GM19438 (cell line): ENCODE results near the gene HDAC9.

Source experiments
- ATAC-seq: cut with Tn5 transposase; IDR thresholded peaks from one replicate; pipeline ENCODE4 v1.9.1; 2021; ENCODE audit warnings: low read depth; ENCODE audit not compliant: unreplicated experiment

Gene HDAC9

DNA sequence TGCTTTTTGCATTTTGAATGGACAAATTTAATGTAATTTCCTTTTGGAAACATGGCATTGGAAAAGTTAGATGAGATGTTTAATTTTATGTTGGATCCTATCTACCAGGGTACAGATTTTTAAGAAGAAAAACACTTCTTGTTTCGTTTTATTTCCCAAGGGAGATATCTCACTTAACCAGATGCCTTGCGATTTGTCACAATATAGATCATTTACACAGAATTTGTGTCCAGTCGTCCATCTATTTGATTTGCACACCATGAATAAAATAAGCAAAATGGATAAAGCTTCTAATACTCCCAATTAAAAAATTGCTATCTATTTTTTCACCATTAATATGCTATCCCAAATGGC, 25.7 kb downstream of the HDAC9 start:
- no peak for ATAC-seq

DNA sequence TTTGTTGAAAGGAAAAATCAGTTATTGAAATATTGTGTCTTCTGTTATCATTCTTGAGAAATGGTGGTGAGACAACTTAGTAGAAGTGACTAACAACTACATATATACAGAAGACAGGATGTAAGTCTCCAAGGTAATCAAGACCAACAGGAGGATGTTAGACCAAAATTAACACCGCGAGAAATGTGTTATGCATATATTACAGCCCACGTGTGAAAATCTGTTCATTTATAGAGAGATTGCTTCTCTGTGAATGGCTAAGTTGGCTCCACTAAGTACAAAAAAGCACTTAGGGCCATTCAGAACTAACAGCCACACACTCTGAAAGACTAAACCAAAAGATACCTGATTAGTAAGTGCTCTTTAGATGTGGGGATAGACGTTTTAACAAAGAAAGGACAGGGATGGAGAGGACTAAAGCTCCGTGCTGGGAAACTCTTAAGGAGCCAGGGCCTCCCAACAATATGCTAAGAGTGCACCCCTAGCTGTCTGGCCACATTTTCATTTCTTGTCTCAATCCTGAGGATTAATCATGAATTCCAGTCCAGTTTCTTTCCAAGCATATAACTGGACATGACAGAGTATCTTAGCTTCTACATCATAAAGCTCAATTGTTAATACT, 26.5 kb downstream of the HDAC9 start:
- no peak for ATAC-seq

DNA sequence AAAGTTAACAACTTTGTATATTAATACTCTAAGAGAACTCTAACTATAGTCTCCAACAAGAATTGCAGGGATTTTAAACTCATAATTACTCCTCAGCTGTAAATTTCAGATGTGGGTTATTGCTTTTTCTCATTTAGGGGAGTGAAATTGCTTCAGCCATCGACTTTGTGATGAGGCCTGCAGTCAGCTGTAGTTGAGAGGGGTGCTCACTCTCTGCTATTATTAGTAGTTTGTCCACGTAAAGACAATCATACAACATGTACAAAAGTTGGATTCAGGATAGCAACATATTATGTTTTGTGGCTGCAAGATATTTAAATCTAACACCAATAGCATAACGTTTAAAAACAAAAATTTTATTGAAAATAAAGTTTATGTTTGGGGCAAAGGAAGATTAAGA, 28.7 kb downstream of the HDAC9 start:
- no peak for ATAC-seq

DNA sequence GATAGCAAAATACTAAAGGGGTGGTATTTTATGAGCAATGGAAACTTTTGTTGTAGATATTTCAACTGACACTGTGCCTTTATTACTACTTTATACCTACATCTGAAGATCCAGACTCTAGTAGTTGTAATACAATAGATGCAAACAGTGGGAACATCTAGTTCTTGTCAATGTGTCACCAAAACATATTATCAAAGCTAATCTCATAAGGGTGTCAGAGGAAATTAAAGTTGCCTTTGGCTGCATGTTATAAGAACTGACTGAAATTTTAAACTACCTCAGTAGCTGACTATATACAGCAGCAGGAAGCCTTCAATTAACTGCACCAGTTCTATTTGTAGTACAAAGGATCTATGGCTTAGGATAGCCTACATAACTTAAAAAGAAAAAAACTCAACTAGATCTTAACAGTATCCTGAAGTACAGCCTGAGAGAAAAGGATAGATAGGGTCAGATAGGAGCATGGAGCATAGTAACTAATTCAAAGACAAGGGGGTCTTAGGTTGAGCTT, 30.9 kb downstream of the HDAC9 start:
- no peak for ATAC-seq

DNA sequence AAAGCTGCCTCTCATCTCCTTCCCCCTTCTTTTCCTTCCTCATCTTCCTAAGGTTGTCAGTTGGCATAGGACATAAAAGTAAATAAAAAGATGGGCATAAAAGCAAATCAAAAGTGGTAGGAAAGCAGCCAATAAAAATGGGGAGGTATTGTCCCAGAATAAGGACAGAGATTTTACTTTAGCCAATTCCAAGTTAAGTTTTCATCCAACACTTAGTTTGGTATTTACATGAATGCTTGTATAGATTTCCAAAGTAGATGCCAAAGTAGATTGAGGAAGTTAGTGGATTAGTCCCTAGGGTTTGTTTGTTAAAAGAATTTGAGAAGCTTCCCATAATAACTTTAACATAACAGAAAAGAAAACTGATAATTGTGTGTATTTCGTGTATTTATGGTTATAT, 33.7 kb downstream of the HDAC9 start:
- ATAC-seq: no peak

DNA sequence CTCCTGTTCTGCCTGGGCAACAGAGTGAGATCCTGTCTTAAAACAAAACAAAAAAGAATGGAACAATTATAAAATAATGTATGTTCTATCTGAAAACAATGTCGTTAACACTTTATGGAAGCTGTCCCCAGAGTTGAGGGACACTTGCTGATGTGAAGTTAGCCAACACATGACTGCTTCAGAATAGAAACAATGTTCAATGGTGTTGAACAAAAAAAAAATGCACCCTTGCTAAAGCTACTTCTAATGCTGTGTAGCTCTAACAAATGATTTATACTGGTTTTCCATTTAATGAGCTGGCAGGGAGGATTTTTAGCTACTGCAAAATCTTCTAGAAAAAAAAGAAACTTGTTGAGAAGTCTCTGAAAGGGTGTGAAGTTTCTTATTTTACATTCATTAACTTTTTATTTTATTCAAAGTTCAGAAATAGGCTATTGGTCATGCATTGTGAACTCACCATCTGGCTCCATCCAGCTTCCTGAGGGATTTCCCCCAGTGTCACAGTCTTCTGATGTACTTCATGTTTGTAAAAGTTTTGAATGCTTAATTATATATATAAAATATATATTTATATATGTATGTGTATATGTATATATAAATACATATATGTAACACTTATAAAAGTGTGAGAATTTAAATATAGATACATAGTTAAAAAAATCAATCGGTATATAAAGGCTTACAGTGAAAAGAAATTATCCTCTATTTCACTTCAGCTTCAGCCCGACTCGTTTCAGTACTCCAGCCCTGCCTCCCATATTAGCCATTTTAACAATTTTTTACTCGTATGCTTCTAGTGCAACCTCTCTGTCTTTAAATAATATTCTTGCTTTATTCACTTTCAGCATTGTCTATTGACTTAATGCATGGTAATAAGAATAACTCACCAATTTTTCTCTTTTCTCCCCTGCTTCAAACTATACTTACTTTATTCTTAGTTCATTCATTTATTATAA, 35.0 kb downstream of the HDAC9 start:
- ATAC-seq: peak; percentile 63

DNA sequence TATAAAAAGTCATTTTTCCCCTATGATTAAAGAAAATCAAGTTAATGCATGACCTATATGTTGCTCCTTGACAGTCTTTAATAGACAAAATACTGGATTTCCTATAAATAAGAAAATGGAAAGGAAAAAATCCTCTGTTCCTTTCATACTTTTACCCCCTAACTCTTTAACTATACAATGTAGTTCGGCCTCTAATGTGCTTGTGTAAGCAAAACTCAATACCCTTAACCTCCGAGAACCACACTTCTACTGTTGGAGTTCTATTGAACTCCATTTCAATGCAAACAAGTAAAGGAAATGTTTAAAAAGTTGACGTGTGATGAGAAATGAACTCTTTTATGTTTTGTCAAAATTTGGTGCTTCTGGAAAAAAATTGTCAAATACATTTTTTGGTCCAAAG, 36.0 kb downstream of the HDAC9 start:
- ATAC-seq: no peak

DNA sequence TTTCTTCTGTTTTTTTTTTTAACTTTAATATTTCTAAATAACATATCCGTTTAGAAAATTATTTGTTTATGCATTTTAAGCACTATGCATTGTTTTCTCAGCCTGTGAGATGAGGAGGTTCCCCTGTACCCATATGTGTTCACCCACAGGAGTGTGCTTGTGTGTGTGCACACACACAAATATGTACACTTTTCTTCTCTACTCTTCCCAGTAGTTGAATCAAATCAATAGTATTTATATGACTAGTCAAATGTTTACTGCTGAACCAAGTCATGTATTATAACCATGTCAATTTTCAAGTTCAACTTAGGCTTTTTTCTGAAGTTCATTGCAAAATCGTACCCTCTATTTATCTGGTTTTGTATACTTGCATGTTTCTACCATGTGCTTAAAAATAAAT, 37.3 kb downstream of the HDAC9 start:
- no peak for ATAC-seq

DNA sequence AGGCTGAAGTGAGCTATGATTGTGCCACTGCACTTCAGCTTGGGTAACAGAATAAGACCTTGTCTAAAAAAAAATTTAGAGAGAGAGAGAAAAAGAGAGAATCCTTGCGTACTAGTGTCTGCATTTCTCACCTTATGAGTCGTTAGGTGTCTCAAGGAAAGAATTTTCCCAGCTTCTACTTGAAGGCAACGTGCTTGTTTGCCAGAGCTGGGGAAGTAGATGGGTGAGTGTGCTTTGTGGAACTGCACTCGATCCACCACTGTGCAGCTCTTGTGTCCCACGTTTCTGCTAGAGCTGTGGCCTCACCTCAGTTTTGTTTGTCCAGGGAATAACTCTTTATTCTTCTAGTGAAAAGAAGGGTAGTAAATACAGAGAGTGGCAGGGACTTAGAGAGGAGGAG, 38.9 kb downstream of the HDAC9 start:
- no peak for ATAC-seq

DNA sequence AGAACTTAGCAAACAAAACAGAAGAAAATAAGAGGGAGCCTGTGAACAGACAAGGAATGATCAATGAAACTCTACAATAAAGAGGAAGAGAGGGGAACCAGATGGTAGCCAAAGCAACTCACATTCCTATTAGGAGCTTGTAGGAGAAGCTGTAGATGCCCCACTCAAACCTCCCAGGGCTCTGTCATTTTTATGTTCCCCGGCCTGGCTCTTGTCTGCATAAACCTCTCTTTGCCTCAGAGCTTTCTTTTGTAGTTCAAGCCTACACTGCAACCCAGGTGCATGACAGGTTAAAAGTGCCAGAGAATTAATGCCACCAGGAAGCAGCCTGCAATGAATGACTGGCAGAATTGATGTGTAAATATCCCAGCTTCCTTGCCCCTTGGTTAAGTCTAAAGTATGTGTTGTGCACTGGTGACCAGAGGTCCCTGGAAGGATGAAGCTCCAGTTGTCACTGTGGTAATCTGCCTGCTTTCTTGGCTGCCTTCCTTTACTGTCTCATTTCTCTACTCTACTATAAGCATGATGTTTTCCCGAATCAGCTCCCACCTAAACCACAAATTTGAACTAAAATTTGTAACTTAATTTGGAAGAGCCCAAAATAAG, 40.4 kb downstream of the HDAC9 start:
- no peak for ATAC-seq

DNA sequence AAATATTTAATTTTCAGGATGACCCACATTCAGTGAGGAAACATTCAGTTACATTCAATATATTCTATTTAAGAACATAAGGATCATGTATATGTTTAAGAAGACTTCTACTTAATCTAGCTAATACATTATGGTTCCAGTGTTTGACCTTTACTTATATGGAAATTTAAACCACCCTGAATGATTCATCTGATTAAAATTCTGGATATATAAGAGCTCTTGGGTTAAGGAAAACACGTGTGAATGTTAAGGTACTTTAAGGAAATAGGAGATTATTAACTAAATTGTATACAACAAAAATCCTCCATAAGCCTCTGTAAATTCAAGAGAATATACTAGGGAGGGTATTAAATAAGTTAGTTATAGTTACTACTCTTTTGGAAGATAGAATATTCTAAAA, 40.9 kb downstream of the HDAC9 start:
- no peak for ATAC-seq

DNA sequence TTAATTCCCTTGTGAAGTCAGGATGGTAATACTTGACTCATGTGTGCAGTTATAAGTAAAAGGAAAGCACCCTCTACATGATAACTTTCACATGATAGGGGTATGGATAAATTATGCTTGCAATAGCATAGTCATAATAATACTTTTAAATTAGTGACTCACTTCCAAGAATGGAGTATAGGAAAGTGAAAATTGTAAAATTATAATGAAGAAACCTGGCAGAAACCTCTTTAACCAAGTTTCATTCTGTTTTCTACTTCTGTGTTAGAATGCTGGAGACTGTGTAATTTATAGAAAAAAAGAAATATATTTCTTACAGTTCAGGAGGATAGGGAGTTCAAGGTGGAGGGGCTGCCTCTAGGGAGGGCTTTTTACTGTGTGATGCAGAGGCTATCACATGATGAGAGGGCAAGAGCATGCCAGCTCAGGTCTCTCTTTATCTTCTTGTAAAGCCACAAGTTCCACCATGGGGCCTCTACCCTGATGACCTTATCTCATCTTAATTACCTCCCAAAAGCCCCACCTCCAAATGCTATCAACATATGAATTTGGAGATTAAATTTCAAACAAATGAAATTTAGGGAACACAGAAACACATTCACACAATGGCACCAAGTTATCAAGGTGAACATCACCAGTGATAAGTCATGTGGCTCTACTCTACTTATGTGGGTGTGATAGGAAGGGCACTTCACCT, 43.2 kb downstream of the HDAC9 start:
- ATAC-seq: no peak

DNA sequence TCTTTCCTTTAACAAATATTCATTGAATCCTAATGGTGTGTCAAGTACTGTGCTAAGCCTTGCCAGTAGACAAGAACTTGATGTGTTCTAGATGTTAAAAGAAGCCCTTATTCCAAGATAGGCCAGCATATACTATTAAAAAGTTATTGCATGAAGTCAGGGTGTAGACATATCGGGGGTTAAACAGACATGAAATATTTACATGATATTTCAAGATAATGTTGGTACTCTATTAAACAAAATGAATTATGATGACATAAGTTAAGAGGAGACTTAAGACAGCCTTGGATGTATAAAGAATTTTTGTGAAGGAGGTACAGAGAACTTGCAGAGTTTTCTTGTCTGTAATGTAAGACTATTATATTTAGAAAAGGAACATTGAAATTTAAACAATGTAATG, 44.8 kb downstream of the HDAC9 start:
- ATAC-seq: no peak

DNA sequence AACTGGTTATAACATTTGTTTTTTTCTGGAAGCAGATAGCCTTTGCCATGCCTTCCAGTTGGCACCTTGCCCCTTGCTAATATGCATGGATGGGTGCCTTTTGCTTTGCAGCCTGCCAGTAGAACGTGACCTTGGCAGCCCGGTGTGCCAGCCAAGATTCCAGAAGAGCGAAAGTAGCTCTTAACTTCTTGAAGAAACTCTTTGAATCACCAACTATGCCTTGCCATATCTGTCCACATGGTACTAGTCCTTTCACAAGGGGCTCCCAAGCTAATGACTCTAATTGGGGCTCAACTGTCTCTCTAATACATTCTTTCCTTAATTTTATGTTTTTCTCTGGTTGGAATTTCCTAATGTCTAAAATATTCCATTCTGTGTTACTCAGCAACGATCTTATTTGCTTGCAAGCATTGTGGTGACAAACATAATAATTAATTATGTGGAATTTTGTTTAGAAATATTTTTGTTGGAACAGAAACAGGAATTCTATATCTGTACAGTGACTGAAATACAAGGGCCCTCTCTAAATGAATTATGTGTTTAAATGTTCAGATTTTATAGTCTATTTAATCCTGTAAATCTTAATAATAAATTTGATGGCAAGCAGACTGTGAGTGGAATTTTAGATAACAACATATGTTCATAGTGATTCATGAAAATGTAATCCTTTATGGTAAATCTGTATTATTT, 45.8 kb downstream of the HDAC9 start:
- ATAC-seq: no peak

DNA sequence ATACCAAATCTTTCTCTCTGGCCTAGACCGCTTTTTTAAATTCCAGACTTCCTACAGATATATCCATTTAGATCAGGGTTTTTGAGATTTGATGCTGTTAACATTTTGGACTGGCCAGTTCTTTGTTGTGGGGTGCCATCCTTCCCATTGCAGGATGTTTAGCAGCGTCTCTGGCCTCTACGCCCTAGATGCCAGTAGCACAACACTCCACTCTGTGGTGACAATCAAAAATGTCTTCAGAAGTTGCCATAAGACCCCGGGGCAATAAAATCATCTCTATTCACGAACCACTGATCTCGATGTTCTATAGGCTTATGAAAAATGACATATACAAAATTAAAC, 46.3 kb downstream of the HDAC9 start:
- ATAC-seq: no peak

DNA sequence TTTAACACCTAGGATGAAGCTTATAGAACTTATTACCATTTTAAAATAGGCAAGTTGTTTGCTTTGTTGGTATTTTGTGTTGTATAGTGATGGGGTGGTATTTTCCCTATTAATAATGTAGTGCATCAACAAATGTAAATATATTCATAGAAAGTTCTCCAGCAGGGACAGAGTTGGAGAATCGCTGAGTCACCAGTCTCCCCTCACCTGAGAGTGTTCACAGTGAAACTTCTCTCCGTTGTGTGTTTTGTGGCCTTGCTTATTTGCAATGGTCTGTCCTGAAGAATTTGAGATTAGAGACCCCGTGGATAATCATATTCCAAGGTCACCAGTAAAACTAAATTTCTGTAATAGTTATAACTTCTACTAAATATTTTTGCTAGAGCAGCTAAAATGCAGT, 51.0 kb downstream of the HDAC9 start:
- ATAC-seq: no peak

DNA sequence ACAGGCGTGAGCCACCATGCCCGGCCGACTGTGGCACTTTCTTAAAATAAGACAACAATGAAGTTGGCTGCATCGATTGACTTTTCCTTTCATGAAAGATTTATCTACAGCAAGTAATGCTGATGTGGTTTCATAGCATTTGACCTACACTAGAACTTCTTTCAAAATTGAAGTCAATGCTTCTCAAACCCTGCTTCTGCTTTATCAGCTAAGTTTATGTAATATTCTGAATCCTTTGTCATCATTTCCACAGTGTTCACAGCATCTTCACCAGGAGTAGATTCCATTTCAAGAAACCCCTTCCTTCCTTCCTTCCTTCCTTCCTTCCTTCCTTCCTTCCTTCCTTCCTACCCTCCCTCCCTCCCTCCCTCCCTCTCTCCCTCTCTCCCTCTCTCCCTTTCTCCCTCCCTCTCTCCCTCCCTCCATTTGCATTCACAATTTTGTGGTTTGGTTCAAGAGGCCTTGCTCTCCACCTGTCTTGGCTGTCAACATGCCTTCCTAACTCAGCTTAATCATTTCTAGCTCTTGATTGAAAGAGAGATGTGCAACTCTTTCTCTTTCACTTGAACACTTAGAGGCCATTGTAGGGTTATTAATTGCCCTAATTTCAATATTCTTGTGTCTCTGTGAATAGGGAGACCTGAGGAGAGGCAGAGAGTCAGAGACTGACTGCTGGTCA, 52.1 kb downstream of the HDAC9 start:
- peak; percentile 75 for ATAC-seq

DNA sequence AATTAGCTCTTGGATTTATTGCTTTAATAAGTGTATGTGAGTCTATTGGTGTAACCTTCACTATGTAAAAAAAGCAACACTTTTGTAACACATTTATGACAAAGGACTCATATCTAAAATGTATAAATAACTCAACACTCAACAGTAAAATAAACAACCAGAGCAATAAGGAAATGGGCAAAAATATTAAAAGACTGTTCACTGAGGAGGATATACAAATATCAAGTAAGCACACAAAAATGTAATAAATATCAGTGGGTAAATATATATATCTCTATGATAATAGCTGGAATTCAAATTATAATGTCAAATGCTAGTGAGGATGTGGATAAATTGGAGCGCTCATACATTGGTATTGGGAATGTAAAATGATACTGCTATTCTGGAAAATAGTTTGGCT, 53.0 kb downstream of the HDAC9 start:
- ATAC-seq: no peak

DNA sequence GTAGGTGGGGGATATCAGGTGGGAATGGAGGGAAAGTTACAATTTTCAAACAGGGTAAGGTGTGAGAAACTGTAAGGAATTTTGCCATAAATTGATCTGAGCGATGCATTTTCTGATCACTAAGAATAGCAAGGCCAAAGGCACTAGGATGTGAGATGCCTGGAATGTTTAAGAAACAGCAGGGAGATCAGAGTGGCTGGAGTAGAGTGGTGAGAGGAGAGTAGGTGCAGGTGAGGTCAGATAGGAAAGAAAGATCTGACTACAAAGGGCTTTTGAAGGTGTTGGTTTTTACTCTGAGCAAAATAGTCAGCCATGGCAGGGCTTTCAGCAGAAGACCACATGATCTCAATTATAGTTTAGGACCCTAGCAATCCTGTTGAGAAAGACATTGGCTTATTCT, 55.0 kb downstream of the HDAC9 start:
- ATAC-seq: no peak

DNA sequence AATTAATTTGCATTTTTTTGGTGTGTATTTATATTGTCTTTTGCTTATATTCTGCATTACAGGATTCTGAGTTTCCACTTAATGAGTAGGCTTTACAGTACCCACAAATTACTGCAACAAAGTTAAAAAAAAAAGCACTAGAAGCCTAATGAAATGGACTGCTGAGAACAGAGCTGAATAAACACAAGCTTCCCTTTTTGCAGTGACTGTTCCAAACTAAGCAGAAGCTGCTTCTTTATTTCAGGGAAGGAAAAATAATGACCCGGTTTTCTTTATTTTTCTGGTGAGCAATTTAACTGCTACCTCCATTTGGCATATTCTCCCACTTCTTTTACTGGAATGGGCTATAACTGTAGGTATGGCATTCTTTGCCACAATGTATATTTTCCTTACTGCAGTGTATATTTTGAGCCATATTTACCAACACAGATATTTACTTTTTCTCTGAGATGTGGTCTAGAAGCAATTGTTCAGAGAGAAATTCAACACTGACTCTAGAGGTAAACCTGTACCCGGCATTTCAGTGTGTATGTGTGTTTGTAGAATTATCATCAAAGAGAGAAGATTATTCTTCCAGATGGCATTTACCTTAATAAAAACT, 56.9 kb downstream of the HDAC9 start:
- ATAC-seq: no peak
